ENCODE results near the gene C2.

C2 gene

DNA sequence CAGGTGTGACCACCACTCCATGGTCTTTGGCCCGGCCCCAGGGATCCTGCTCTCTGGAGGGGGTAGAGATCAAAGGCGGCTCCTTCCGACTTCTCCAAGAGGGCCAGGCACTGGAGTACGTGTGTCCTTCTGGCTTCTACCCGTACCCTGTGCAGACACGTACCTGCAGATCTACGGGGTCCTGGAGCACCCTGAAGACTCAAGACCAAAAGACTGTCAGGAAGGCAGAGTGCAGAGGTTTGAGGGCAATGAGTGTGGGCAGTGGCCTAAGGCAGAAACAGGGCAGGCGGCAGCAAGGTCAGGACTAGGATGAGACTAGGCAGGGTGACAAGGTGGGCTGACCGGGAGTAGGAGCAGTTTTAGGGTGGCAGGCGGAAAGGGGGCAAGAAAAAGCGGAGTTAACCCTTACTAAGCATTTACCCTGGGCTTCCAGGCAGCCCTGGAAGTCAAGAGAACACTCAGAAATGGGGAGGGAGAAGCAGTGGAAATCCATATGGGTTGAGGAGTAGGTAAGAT, 18.9 kb downstream of the C2 start:
- TF ChIP-seq NFIC (IDR thresholded peaks at IDR 0.05) (no peak), YY1 (IDR thresholded peaks at IDR 0.05; ENCODE audit: low read depth) (no peak), EP300 (IDR thresholded peaks at IDR 0.05; ENCODE audit: borderline replicate concordance) (no peak), TCF12 (IDR thresholded peaks at IDR 0.05; ENCODE audit: low read depth) (no peak), TAF1 (IDR thresholded peaks at IDR 0.05; ENCODE audit: low read depth) (no peak), FOXM1 (IDR thresholded peaks at IDR 0.05; ENCODE audit: borderline replicate concordance, low read depth) (no peak), CEBPB (IDR thresholded peaks at IDR 0.05) (no peak), EGR1 (IDR thresholded peaks at IDR 0.05) (no peak), CREB1 (IDR thresholded peaks at IDR 0.05; ENCODE audit: low read depth) (no peak), TEAD4 (IDR thresholded peaks at IDR 0.05) (no peak), RAD21 (IDR thresholded peaks at IDR 0.05; ENCODE audit: low read depth) (no peak), ZBTB7A (IDR thresholded peaks at IDR 0.05; ENCODE audit: low read depth) (no peak)
- TF ChIP-seq, protein P1, sequence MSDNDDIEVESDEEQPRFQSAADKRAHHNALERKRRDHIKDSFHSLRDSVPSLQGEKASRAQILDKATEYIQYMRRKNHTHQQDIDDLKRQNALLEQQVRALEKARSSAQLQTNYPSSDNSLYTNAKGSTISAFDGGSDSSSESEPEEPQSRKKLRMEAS (IDR thresholded peaks at IDR 0.05), result no peak
- TF ChIP-seq, protein P2, sequence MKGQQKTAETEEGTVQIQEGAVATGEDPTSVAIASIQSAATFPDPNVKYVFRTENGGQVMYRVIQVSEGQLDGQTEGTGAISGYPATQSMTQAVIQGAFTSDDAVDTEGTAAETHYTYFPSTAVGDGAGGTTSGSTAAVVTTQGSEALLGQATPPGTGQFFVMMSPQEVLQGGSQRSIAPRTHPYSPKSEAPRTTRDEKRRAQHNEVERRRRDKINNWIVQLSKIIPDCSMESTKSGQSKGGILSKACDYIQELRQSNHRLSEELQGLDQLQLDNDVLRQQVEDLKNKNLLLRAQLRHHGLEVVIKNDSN (IDR thresholded peaks at IDR 0.05), result no peak
- TF ChIP-seq, protein P3, sequence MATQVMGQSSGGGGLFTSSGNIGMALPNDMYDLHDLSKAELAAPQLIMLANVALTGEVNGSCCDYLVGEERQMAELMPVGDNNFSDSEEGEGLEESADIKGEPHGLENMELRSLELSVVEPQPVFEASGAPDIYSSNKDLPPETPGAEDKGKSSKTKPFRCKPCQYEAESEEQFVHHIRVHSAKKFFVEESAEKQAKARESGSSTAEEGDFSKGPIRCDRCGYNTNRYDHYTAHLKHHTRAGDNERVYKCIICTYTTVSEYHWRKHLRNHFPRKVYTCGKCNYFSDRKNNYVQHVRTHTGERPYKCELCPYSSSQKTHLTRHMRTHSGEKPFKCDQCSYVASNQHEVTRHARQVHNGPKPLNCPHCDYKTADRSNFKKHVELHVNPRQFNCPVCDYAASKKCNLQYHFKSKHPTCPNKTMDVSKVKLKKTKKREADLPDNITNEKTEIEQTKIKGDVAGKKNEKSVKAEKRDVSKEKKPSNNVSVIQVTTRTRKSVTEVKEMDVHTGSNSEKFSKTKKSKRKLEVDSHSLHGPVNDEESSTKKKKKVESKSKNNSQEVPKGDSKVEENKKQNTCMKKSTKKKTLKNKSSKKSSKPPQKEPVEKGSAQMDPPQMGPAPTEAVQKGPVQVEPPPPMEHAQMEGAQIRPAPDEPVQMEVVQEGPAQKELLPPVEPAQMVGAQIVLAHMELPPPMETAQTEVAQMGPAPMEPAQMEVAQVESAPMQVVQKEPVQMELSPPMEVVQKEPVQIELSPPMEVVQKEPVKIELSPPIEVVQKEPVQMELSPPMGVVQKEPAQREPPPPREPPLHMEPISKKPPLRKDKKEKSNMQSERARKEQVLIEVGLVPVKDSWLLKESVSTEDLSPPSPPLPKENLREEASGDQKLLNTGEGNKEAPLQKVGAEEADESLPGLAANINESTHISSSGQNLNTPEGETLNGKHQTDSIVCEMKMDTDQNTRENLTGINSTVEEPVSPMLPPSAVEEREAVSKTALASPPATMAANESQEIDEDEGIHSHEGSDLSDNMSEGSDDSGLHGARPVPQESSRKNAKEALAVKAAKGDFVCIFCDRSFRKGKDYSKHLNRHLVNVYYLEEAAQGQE (IDR thresholded peaks at IDR 0.05; ENCODE audit: low read depth), result no peak

DNA sequence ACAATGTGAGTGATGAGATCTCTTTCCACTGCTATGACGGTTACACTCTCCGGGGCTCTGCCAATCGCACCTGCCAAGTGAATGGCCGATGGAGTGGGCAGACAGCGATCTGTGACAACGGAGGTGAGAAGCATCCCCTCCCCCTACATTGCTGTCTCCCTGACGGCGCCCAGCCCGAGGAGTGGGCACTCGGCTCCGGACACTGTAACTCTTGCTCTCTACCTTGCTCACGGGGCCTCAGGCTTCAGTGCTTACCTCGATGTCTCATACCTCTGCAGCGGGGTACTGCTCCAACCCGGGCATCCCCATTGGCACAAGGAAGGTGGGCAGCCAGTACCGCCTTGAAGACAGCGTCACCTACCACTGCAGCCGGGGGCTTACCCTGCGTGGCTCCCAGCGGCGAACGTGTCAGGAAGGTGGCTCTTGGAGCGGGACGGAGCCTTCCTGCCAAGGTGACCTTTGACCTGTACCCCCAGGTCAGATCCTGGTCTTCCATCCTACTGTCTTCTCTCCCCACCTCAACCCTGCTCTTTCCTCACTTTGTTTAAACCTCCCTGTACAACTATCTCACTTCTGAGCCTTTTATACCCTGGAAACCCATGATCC, 19.7 kb downstream of the C2 start:
- TF ChIP-seq, protein P3 (IDR thresholded peaks at IDR 0.05; ENCODE audit: low read depth), result no peak
- TF ChIP-seq FOXM1 (IDR thresholded peaks at IDR 0.05; ENCODE audit: borderline replicate concordance, low read depth), result no peak
- no peak for TF ChIP-seq NFIC (IDR thresholded peaks at IDR 0.05)

DNA sequence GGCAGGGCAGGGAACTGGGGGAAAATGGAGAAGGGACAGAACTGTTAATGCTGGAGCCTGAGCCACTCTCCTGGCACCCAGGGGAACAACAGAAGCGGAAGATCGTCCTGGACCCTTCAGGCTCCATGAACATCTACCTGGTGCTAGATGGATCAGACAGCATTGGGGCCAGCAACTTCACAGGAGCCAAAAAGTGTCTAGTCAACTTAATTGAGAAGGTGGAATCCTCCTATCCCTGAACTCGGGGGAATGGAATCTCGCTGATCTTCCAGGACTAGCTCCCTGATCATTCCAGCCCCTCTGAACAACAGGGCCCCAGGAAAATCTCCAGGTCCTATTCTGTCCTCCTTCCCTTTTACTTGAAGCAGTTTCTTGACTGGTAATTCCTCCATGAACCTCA, 20.3 kb downstream of the C2 start:
- TF ChIP-seq CEBPB (IDR thresholded peaks at IDR 0.05), result no peak

DNA sequence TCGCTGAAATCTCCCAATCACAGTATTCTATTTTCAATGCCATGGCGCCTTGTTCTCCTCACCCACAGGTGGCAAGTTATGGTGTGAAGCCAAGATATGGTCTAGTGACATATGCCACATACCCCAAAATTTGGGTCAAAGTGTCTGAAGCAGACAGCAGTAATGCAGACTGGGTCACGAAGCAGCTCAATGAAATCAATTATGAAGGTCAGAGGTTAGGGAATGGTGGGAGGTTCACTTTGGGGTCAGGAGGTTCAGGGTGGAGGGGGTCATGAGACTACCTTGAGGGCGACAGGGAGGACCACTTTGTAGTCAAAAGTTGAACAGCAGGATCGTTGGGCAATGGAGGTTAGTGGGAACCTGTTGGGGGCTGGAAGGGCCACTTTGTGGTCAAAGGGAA, 20.8 kb downstream of the C2 start:
- TF ChIP-seq, protein P3 (IDR thresholded peaks at IDR 0.05; ENCODE audit: low read depth), result no peak
- TF ChIP-seq FOXM1 (IDR thresholded peaks at IDR 0.05; ENCODE audit: borderline replicate concordance, low read depth) (no peak), TEAD4 (IDR thresholded peaks at IDR 0.05) (no peak), CEBPB (IDR thresholded peaks at IDR 0.05) (no peak), TCF12 (IDR thresholded peaks at IDR 0.05; ENCODE audit: low read depth) (no peak), EP300 (IDR thresholded peaks at IDR 0.05; ENCODE audit: borderline replicate concordance) (no peak), NFIC (IDR thresholded peaks at IDR 0.05) (no peak), RAD21 (IDR thresholded peaks at IDR 0.05; ENCODE audit: low read depth) (no peak), TAF1 (IDR thresholded peaks at IDR 0.05; ENCODE audit: low read depth) (no peak), EGR1 (IDR thresholded peaks at IDR 0.05) (no peak), YY1 (IDR thresholded peaks at IDR 0.05; ENCODE audit: low read depth) (no peak), ZBTB7A (IDR thresholded peaks at IDR 0.05; ENCODE audit: low read depth) (no peak)
- TF ChIP-seq, protein P1 (IDR thresholded peaks at IDR 0.05), result no peak
- TF ChIP-seq, protein P2 (IDR thresholded peaks at IDR 0.05), result no peak
